Measurements from ENCODE around the gene SEC24B. TPM values are rescaled to one million over a fixed set of nuclear protein-coding genes. Genes with fewer than 3 reads are reported as not detected.
"Not testable (repeated sequence)": the region's sequence is repeated elsewhere in the genome, so short reads cannot be mapped to it uniquely, and the experiment has no call there.

The SEC24B gene
- total RNA-seq, 1 experiment from 2014 or later: 18.6 TPM

DNA sequence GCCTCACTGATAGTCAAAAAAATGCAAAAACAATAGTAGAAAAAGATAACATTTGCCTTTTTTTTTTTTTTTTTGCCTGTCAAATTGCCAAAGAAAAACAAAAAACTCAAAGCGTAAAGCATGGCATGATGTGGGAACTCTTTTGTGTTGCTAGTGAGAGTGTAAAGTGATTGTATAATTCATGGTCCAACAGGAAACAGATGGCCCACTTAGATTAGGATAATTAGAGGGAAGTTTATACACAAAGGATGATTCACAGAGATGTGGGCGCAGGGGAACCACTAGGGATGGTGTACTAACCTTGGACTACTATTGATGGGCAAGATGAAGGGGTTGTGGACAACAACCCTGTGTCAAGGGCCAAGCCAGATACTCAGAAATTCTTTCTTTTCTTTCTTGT lies 142.8 kb downstream of the SEC24B start:
- DNase-seq (ENCODE audit: low read depth): peak; percentile 64

- DNase-seq (ENCODE audit: low read depth): no peak
Observed at GRCh38 chr4:109578846-109579245, 145.2 kb downstream of the SEC24B start.

DNA sequence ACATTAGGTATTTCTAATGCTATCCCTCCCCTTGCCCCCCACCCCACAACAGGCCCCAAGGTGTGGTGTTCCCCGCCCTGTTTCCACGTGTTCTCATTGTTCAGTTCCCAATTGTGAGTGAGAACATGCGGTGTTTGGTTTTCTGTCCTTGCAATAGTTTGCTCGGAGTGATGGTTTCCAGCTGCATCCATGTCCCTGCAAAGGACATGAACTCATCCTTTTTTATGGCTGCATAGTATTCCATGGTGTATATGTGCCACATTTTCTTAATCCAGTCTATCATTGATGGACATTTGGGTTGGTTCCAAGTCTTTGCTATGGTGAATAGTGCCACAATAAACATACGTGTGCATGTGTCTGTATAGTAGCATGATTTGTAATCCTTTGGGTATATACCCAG lies 146.4 kb downstream of the SEC24B start:
- DNase-seq (ENCODE audit: low read depth): not testable (repeated sequence)

- DNase-seq (ENCODE audit: low read depth): no peak
Observed at GRCh38 chr4:109588176-109588575, 154.6 kb downstream of the SEC24B start.

GRCh38 chr4:109589119-109589518 lies 155.5 kb downstream of the SEC24B start:
- no peak for DNase-seq (ENCODE audit: low read depth)

DNA sequence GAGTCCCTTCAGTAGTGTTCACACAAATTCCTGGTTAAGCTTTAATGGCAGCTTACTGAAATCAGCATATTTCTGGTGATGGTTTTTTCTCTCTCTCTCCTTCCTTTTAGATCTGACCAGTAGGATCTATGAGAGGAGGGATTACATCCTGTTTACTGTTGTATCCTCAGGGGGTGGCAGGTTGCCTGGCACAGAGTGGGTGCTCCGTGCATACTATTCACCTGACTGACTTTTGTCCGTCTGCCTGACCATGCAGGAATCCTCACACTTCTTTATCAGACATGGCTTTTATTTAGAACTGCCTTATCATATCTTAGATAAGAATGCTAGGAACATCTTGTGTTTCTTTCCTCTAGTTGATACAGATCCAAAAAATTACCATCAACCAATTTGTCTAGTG lies 156.0 kb downstream of the SEC24B start:
- no peak for DNase-seq (ENCODE audit: low read depth)

Other genes with a start within 250 kb of the SEC24B start
- not detected in 2 replicates for gene COL25A1, start 131.2 kb upstream of the SEC24B start, total RNA-seq (2014; rRNA removed; shearing (Covaris generic))
- gene MCUB, start 126.4 kb downstream of the SEC24B start, total RNA-seq (2014; rRNA removed; shearing (Covaris generic)): 103 and 115 TPM in 2 replicates